Liver (tissue), 9 donors: Measurements from ENCODE around the gene SLIT1. TPM values are rescaled to one million over a fixed set of nuclear protein-coding genes. Genes with fewer than 3 reads are reported as not detected.

Experiments used
- DNase-seq: peaks from one replicate; pipeline ENCODE4 v3.0.0-alpha.2; 2017; ENCODE audit warnings: low spot score
- H3K27ac ChIP-seq, 2 donors: one replicate each; pipeline ENCODE4 v1.7.0; 2013; ENCODE audit warnings: inconsistent platforms in 2 of 2, low read length in 2 of 2, control low read depth in 1 of 2, low read depth in 1 of 2, mild to moderate bottlenecking in 1 of 2
- H3K27me3 ChIP-seq, 4 donors: one replicate each; pipeline versions ENCODE4 v1.6.1 to v1.7.0; 2013; ENCODE audit warnings: low read length in 3 of 4, inconsistent platforms in 1 of 4, mild to moderate bottlenecking in 1 of 4, moderate library complexity in 1 of 4; ENCODE audit not compliant: control insufficient read depth in 4 of 4, insufficient read depth in 4 of 4
- H3K36me3 ChIP-seq, 4 donors: one replicate each; pipeline versions ENCODE4 v1.6.1 to v1.7.0; 2013; ENCODE audit warnings: low read length in 3 of 4, mild to moderate bottlenecking in 3 of 4, low read depth in 1 of 4, moderate library complexity in 1 of 4; ENCODE audit not compliant: control insufficient read depth in 4 of 4, insufficient read depth in 3 of 4
- H3K4me1 ChIP-seq, 4 donors: one replicate each; pipeline versions ENCODE4 v1.6.1 to v1.7.0; 2013; ENCODE audit warnings: low read length in 3 of 4, mild to moderate bottlenecking in 3 of 4, moderate library complexity in 1 of 4; ENCODE audit not compliant: control insufficient read depth in 4 of 4, insufficient read depth in 4 of 4
- H3K4me3 ChIP-seq, 3 donors: one replicate each; pipeline versions ENCODE4 v1.6.1 to v1.7.0; 2013; ENCODE audit warnings: low read length in 3 of 3, control low read depth in 1 of 3, low read depth in 1 of 3, mild to moderate bottlenecking in 1 of 3
- H3K9ac ChIP-seq, 2 donors: one replicate each; pipeline ENCODE4 v1.7.0; 2013; ENCODE audit warnings: low read length in 2 of 2, mild to moderate bottlenecking in 2 of 2, moderate library complexity in 2 of 2, control low read depth in 1 of 2, low read depth in 1 of 2
- H3K9me3 ChIP-seq, 4 donors: one replicate each; pipeline versions ENCODE4 v1.6.1 to v1.7.0; 2013; ENCODE audit warnings: low read length in 3 of 4; ENCODE audit not compliant: control insufficient read depth in 4 of 4
- ATF3 ChIP-seq: IDR thresholded peaks from 2 replicates; pipeline ENCODE4 v1.6.1; 2016; ENCODE audit warnings: antibody characterized with exemption
- CTCF ChIP-seq: fragments of 150-350 bp; IDR thresholded peaks from 2 replicates; pipeline ENCODE4 v1.5.1; 2017; ENCODE audit warnings: improper control_type of control experiment, low read depth, low read length; ENCODE audit not compliant: missing input control
- EGR1 ChIP-seq, 2 donors: IDR thresholded peaks; 2 replicates each; pipeline ENCODE4 v1.6.1; 2016 to 2018; ENCODE audit warnings: antibody characterized with exemption in 2 of 2, low read depth in 2 of 2
- FOXA1 ChIP-seq: IDR thresholded peaks from 2 replicates; pipeline ENCODE4 v1.6.1; 2016; ENCODE audit warnings: antibody characterized with exemption
- FOXA2 ChIP-seq: IDR thresholded peaks from 2 replicates; pipeline ENCODE4 v1.6.1; 2016; ENCODE audit warnings: antibody characterized with exemption
- GABPA ChIP-seq, 2 donors: IDR thresholded peaks in 1 of 2; conservative IDR thresholded peaks in 1 of 2; 2 replicates each; pipeline ENCODE4 v1.6.1; 2016; ENCODE audit warnings: antibody characterized with exemption in 2 of 2, mild to moderate bottlenecking in 1 of 2, moderate library complexity in 1 of 2
- HNF4A ChIP-seq, 2 donors: conservative IDR thresholded peaks; 2 replicates each; pipeline ENCODE4 v1.6.1; 2016; ENCODE audit warnings: antibody characterized with exemption in 2 of 2, mild to moderate bottlenecking in 2 of 2
- HNF4G ChIP-seq: IDR thresholded peaks from 2 replicates; pipeline ENCODE4 v1.6.1; 2016; ENCODE audit warnings: antibody characterized with exemption
- JUND ChIP-seq, 2 donors: IDR thresholded peaks; 2 replicates each; pipeline ENCODE4 v1.6.1; 2016; ENCODE audit warnings: antibody characterized with exemption in 2 of 2
- MAX ChIP-seq: IDR thresholded peaks from 2 replicates; pipeline ENCODE4 v1.6.1; 2016; ENCODE audit warnings: antibody characterized with exemption
- NR2F2 ChIP-seq: IDR thresholded peaks from 2 replicates; pipeline ENCODE4 v1.6.1; 2016; ENCODE audit warnings: antibody characterized with exemption
- RAD21 ChIP-seq, 2 donors: IDR thresholded peaks; 2 replicates each; pipeline ENCODE4 v1.6.1; 2016; ENCODE audit warnings: antibody characterized with exemption in 2 of 2, mild to moderate bottlenecking in 2 of 2
- REST ChIP-seq: IDR thresholded peaks from 2 replicates; pipeline ENCODE4 v1.6.1; 2016; ENCODE audit warnings: antibody characterized with exemption, mild to moderate bottlenecking
- RXRA ChIP-seq, 2 donors: IDR thresholded peaks; 2 replicates each; pipeline ENCODE4 v1.6.1; 2017 to 2018; ENCODE audit warnings: antibody characterized with exemption in 2 of 2, mild to moderate bottlenecking in 1 of 2
- SP1 ChIP-seq: IDR thresholded peaks from 2 replicates; pipeline ENCODE4 v1.6.1; 2018; ENCODE audit warnings: antibody characterized with exemption, mild to moderate bottlenecking
- TAF1 ChIP-seq: conservative IDR thresholded peaks from 2 replicates; pipeline ENCODE4 v1.6.1; 2016; ENCODE audit warnings: antibody characterized with exemption, mild to moderate bottlenecking
- YY1 ChIP-seq: IDR thresholded peaks from 2 replicates; pipeline ENCODE4 v1.6.1; 2016; ENCODE audit warnings: antibody characterized with exemption, mild to moderate bottlenecking
- ZBTB33 ChIP-seq: IDR thresholded peaks from 2 replicates; pipeline ENCODE4 v1.6.1; 2016; ENCODE audit warnings: antibody characterized with exemption
- WGBS: extraction: QIAGEN DNeasy Blood & Tissue Kit; methylation state at CpG from one replicate; pipeline ENCODE4 v1.1.7; 2013; 5-methylcytosine and 5-hydroxymethylcytosine counted together
- polyA plus RNA-seq, 2 donors: library from polyadenylated mRNA; stranded (reverse) in 1 of 2; unstranded in 1 of 2; fragments of 200-250 nt in 1 of 2; fragments of >200 nt in 1 of 2; fragmentation: Nextera tagmentation in 1 of 2; extraction: Ambion mirVana in 1 of 2; gene quantifications; one replicate each; pipeline versions ENCODE4 v1.2.1 to v1.2.3, GENCODE V29; 2013 to 2015
- total RNA-seq, 2 donors: library from RNA; depleted of rRNA; stranded (reverse); fragments of >200 nt; gene quantifications; one replicate each; pipeline ENCODE4 v1.2.3, GENCODE V29; 2014
- donor health status: healthy.
- donor health status: healthy.
- donor health status: healthy.
- donor health status: healthy.
- donor health status: healthy.

SLIT1 gene
- total and polyA plus RNA-seq, 4 donors, result under 0.01 to 0.14 (median 0.06) TPM

GRCh38 chr10:96964131-96964530, 221.6 kb downstream of the SLIT1 start:
- no peaks in the 10 kb centered on the region for H3K27me3 ChIP-seq
- H3K4me1 ChIP-seq, result peaks cover 0 to 8% (median 5%) of the 10 kb centered on the region in 4 donors
- H3K9ac ChIP-seq, result no peak overlapping the region
- TF ChIP-seq RXRA (IDR thresholded peaks at IDR 0.05), result no peak
- TF ChIP-seq REST, result no peak
- no peak for TF ChIP-seq YY1
- no peak for TF ChIP-seq CTCF
- no peak for TF ChIP-seq EGR1 (IDR thresholded peaks at IDR 0.05; ENCODE audit: low read depth in 2 of 2)
- TF ChIP-seq JUND (IDR thresholded peaks at IDR 0.05), result no peak
- TF ChIP-seq ZBTB33, result no peak
- TF ChIP-seq ATF3, result no peak
- no peak for TF ChIP-seq FOXA1
- TF ChIP-seq MAX, result no peak
- no peak for TF ChIP-seq TAF1
- TF ChIP-seq NR2F2, result no peak
- TF ChIP-seq FOXA2, result no peak
- no peak for TF ChIP-seq HNF4G
- no peak for TF ChIP-seq SP1
- no peak for TF ChIP-seq GABPA (IDR thresholded peaks at IDR 0.05 in 1 of 2, conservative IDR thresholded peaks at IDR 0.05 in 1 of 2)
- TF ChIP-seq RAD21 (IDR thresholded peaks at IDR 0.05), result no peak
- no peak for TF ChIP-seq HNF4A (conservative IDR thresholded peaks at IDR 0.05)
- no peak overlapping the region for H3K27ac ChIP-seq
- peaks cover 0 to 2% (median 0%) of the 10 kb centered on the region in 4 donors for H3K36me3 ChIP-seq
- no peaks in the 10 kb centered on the region for H3K9me3 ChIP-seq
- H3K4me3 ChIP-seq, result no peak overlapping the region
- no peak for DNase-seq
- 100% methylated on average over 2 of the region's 2 CpGs for WGBS
